ENCODE results near the gene ZNF763.
"Not testable (repeated sequence)": the region's sequence is repeated elsewhere in the genome, so short reads cannot be mapped to it uniquely, and the experiment has no call there.

The ZNF763 gene

DNA sequence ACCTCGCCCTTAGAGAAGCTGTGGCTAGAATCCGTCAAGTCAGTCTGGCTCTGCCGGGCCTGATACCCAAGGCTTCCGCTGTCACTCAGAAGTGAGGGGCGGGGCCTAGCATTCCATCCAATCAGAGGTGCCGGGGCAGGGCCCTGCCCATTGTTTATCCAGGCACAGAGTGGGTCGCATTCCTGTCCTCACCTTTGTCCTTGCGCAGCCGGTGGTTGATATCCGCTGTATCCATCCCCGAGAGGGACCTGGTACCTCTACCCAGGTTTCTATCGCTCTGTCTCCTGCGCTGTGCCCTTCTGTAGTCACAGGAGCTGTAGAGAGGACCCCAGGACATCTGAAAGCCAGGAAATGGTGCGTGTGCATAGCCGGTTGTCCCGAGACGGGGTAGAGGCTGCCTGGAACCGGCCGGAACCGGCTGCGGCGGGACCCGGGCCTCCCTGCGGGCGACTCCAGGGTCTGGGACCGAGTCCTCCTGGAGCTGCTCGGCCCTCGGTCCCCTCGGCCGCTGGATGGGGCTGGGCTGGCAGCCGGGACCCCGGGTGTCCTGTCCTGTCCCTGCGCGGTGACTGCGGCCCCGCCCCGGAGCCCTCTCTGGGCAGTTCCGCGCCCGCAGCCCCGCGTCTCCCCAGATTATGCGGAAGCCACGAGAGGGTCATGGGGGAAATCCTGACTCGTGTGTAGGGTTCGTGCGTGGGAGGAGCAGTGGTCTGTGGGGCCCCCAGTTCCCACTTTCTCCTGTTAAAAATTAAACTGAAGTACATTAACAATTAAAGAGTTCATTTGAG is at the start of gene ZNF763:
Gene ZNF763 (plus strand): TSS at position 183 of the 788 bp plus-strand sequence. CDS start 169 bp downstream, at position 352.
- DNase-seq, result peak; percentile 92 to 94

- DNase-seq, result no peak
These were observed 42.9 kb upstream of the ZNF763 start for GRCh38 chr19:11921852-11922495.

DNA sequence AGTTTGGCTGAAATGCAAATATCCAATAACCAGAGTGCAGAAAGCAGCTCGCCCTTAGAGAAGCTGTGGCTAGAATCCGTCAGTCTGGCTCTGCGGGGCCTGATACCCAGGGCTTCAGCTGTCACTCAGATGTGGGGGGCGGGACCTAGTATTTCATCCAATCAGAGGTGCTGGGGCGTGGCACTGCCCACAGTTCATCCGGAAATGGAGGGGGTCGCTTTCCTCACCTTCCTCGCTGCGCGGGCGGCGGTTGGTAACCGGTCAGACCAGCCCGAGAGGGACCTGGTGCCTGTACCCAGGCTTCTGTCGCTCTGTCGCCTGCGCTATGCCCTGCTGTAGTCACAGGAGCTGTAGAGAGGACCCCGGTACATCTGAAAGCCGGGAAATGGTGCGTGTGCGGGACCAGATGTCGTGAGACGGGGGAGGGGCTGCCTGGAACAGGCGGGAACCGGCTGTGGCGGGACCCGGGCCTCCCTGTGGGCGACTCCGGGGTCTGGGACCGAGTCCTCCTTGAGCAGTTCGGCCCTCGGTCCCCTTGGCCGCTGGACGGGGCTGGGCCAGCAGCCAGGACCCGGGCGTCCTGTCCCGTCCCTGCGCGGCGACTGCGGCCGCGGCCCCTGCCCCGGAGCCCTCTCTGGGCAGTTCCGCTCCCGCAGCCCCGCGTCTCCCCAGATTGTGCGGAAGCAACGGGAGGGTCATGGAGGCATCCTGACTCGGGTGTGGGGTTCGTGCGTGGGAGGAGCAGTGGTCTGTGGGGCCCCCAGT is 39.8 kb upstream of the ZNF763 start, which contains the start of gene ZNF700:
Gene ZNF700 (plus strand): TSS at position 222 of the 765 bp plus-strand sequence. CDS start 104 bp downstream, at position 326.
- DNase-seq, result peak; percentile 95 to 97

DNA sequence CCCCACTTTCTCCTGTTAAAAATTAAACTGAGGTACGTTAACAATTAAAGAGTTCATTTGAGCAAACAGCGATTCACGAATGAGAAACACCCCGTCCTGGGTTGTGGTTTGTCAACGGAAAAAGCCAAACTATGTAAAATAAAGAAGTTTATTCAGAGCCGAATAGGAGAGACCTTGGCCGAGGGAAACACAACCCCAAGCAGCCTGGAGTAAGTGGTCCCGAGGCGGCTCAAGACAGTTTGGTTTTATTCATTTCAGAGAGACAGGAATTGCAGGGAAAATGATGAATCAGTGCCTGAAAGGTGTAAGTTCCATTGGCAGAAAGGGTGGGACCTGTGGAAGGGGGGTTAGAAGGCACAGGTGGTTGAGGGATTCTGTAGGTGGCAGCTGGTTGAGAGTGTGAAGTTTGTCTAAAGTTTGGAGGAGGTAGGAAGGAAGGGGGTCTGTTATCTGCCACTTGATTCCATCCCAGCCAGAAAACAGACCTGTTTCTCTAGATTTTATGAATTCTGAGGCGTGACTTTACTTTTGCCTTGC is 39.1 kb upstream of the ZNF763 start:
- peak in 1 of 2 experiments; percentile 12 for DNase-seq

DNA sequence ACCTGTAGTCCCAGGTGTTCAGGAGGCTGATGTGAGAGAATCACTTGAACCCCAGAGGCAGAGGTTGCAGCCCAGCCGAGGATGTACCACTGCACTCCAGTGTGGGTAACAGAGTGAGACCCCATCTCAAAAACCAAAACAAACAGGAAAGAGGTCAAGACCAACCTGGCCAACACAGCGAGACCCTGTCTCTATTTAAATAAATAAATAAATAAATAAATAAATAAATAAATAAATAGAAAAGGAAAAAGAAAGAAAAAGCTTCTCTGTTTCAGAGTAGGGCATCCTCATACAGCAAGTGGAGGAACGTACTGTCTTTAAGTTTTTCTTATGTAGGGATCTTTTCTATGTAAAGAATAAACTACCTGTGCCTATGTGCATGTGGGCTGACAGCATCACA is 37.6 kb upstream of the ZNF763 start:
- no peak for DNase-seq

DNA sequence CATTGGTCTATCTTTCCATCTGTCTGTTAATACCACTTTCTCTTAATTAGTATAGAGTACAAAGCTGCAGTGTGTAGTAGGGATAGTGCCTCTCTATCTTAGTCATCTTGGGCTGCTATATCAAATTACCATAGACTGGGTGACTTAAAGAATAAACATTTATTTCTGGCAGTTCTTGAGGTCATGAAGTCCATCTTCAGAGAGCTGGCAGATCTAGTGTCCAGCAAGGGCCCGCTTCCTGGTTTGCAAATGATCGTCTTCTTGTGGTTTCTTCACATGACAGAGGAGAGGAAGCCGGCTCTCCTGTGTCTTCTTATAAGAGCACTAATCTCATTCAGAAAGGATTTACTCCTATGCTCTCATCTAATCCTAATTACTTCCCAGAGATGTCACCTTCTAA is 33.8 kb upstream of the ZNF763 start:
- no peak for DNase-seq

DNA sequence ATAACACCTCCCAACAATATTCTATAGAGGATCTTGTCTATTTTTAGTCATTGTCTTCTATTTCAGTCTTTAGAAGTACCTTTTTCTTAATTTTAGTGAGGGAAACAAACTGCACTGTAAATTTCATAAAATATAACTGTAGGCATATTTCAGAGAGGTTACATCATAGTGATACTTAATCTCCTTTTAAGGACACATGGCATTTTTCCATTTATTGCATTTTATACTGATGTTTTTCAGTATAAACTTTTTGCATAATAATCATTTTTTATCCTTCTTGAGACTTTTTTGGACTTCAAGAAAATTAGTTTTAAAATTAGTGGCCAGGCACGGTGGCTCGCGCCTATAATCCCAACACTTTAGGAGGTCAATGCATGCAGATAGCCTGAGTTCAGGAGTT is 33.3 kb upstream of the ZNF763 start:
- DNase-seq, result no peak

DNA sequence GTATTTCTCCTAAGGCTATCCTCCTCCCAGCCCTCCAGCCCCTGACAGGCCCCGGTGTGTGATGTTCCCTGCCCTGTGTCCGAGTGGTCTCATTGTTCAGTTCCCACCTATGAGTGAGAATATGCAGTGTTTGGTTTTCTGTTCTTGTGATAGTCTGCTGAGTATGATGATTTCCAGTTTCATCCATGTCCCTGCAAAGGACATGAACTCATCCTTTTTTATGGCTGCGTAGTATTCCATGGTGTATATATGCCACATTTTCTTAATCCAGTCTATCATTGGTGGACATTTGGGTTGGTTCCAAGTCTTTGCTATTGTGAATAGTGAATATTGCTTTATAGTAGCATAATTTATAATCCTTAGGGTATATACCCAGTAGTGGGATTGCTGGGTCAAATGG is 29.0 kb upstream of the ZNF763 start:
- not testable (repeated sequence) for DNase-seq

GRCh38 chr19:11938383-11938782 is 26.5 kb upstream of the ZNF763 start:
- DNase-seq, result not testable (repeated sequence)

DNA sequence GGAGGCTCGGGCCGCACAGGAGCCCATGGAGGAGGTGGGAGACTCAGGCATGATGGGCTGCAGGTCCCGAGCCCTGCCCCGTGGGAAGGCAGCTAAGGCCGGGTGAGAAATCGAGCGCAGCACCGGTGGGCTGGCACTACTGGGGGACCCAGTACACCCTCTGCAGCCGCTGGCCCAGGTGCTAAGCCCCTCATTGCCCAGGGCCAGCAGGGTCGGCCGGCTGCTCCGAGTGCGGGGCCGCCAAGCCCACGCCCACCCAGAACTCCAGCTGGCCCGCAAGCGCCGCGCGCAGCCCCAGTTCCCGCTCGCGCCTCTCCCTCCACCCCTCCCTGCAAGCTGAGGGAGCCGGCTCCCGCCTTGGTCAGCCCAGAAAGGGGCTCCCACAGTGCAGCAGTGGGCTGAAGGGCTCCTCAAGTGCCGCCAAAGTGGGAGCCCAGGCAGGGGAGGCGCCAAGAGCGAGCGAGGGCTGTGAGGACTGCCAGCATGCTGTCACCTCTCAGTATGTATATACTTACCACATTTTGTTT is 23.4 kb upstream of the ZNF763 start:
- not testable (repeated sequence) for DNase-seq

DNA sequence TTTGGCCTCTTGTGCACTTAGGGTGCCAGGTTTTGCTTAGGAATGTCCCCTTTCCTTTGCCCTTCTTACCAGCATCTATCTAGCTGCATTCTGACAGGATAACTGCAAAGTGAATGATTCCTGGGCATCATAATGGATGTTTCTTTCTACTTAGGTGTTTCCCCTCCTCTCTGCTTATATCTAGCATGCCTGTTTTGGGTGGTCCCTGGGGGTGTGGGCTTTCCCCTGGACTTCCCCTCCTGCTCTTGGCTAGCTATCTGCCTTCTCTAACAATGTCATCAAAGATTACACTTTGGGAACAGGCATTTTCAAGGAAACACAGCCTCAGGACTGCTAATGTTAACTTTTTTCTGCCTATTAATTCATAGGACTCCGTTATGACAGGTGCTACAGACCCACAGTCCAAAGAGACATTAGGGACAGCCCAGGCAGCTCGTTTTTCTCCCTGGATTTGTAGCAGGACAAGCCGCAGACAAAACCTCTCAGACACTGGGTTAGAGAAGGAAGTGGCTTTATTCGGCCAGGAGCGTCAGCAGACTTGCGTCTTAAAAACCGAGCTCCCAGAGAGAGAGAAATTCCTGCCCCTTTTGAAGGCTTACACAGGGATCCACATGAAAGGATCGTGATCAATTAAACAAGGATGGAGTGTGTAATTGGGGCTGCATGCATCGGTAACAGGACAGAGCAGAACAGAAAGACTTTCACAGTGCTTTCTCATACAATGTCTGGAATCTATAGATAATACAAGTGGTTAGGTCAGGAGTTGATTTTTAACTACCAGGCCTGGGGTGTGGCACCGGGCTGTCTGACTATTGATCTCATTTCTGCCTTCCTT is 22.6 kb upstream of the ZNF763 start:
- no peak for DNase-seq

GRCh38 chr19:11942843-11943108 is 22.1 kb upstream of the ZNF763 start:
- DNase-seq, result no peak

- DNase-seq, result no peak
These were observed 20.2 kb upstream of the ZNF763 start for GRCh38 chr19:11944656-11945055.

DNA sequence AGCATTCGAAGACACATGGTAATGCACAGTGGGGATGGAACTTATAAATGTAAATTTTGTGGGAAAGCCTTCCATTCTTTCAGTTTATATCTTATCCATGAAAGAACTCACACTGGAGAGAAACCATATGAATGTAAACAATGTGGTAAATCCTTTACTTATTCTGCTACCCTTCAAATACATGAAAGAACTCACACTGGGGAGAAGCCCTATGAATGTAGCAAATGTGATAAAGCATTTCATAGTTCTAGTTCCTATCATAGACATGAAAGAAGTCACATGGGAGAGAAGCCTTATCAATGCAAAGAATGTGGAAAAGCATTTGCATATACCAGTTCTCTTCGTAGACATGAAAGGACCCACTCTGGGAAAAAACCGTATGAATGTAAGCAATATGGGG is 16.2 kb upstream of the ZNF763 start:
- no peak for DNase-seq

DNA sequence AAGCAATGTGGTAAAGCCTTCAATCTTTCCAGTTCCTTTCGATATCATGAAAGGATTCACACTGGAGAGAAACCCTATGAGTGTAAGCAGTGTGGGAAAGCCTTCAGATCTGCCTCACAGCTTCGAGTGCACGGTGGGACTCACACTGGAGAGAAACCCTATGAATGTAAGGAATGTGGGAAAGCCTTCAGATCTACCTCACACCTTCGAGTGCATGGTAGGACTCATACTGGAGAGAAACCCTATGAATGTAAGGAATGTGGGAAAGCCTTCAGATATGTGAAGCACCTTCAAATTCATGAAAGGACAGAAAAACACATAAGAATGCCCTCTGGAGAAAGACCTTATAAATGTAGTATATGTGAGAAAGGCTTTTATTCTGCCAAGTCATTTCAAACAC is 15.6 kb upstream of the ZNF763 start:
- DNase-seq, result no peak

DNA sequence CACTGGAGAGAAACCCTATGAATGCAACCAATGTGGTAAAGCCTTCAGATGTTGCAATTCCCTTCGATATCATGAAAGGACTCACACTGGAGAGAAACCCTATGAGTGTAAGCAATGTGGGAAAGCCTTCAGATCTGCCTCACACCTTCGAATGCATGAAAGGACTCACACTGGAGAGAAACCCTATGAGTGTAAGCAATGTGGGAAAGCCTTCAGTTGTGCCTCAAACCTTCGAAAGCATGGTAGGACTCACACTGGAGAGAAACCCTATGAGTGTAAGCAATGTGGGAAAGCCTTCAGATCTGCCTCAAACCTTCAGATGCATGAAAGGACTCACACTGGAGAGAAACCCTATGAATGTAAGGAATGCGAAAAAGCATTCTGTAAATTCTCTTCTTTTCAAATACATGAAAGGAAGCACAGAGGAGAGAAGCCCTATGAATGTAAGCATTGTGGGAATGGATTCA is 15.2 kb upstream of the ZNF763 start:
- not testable (repeated sequence) for DNase-seq

- DNase-seq, result no peak
These were observed 14.5 kb upstream of the ZNF763 start for GRCh38 chr19:11950312-11950711.

GRCh38 chr19:11963566-11964355 is 1.1 kb upstream of the ZNF763 start:
- DNase-seq, result peak; percentile 78 to 83

- no peak for DNase-seq
These were observed 363 bp upstream of the ZNF763 start for GRCh38 chr19:11964496-11964857.

DNA sequence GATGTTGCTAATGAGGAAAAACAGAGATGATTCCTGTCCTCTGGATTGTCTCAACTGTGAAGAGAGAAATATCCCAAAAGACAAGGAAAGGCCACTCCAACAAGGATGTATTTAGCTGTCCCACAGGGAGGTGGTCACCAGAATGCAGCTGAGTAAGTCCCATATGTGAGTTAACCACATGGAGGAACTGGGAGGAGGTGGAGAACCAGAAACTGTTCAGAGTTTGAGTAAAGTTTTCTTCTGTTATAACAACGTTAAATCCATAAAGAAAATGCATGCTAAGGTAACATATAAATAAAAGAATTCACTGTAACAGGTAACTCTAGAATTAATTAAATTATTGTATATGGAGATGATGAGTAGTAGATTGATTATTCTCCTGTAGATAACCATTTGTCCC is 5.3 kb downstream of the ZNF763 start:
- no peak for DNase-seq

GRCh38 chr19:11971041-11971440 is 6.2 kb downstream of the ZNF763 start:
- DNase-seq, result no peak

Data from activated CD4-positive, alpha-beta T cell treated with anti-CD3 and anti-CD28 coated beads, Interleukin-2, amount 50 U/mL, for 48 hours (primary cell).